GM23248 (cell line): ENCODE results near the gene SERPINA5. TPM values are rescaled to one million over a fixed set of nuclear protein-coding genes. Genes with fewer than 3 reads are reported as not detected.

ENCODE experiments used
- DNase-seq: peaks from one replicate; pipeline ENCODE4 v3.0.0-alpha.2; 2015
- H2AFZ ChIP-seq: fragments of 200-600 bp; sonication (generic); 2 replicates; pipeline ENCODE4 v1.6.1; 2016; ENCODE audit warnings: antibody characterized with exemption
- H3F3A ChIP-seq: fragments of 200-600 bp; sonication (generic); 2 replicates; pipeline ENCODE4 v1.6.1; 2016; ENCODE audit warnings: mild to moderate bottlenecking, antibody characterized with exemption, mixed run types; ENCODE audit not compliant: insufficient read depth
- H3K27ac ChIP-seq: fragments of 200-600 bp; sonication (generic); 2 replicates; pipeline ENCODE4 v1.5.1; 2016; ENCODE audit warnings: mild to moderate bottlenecking
- H3K27me3 ChIP-seq: fragments of 200-600 bp; sonication (generic); replicated peaks from 2 replicates; pipeline ENCODE4 v1.6.1; 2016; ENCODE audit warnings: mild to moderate bottlenecking; ENCODE audit not compliant: insufficient read depth
- H3K36me3 ChIP-seq: fragments of 200-600 bp; sonication (generic); 2 replicates; pipeline ENCODE4 v1.6.1; 2016; ENCODE audit warnings: low read depth, mild to moderate bottlenecking
- H3K4me1 ChIP-seq: fragments of 200-600 bp; sonication (generic); 2 replicates; pipeline ENCODE4 v1.6.1; 2016; ENCODE audit warnings: mild to moderate bottlenecking; ENCODE audit not compliant: insufficient read depth
- H3K4me2 ChIP-seq: fragments of 200-600 bp; sonication (generic); one replicate; pipeline ENCODE4 v1.6.1; 2016; ENCODE audit warnings: mild to moderate bottlenecking; ENCODE audit not compliant: unreplicated experiment
- H3K4me3 ChIP-seq: fragments of 200-600 bp; sonication (generic); 2 replicates; pipeline ENCODE4 v1.5.1; 2016; ENCODE audit warnings: mild to moderate bottlenecking
- H3K79me2 ChIP-seq: fragments of 200-600 bp; sonication (generic); 2 replicates; pipeline ENCODE4 v1.6.1; 2016; ENCODE audit warnings: mild to moderate bottlenecking; ENCODE audit not compliant: insufficient read depth
- H3K9ac ChIP-seq: fragments of 200-600 bp; sonication (generic); 2 replicates; pipeline ENCODE4 v1.6.1; 2016; ENCODE audit warnings: mild to moderate bottlenecking
- H3K9me2 ChIP-seq: fragments of 200-600 bp; sonication (generic); 2 replicates; pipeline ENCODE4 v1.6.1; 2016; ENCODE audit warnings: mixed run types, mild to moderate bottlenecking, moderate library complexity; ENCODE audit not compliant: insufficient read depth
- H3K9me3 ChIP-seq: fragments of 200-600 bp; sonication (generic); one replicate; pipeline ENCODE4 v1.6.1; 2017; ENCODE audit warnings: low read depth
- H4K20me1 ChIP-seq: fragments of 200-600 bp; sonication (generic); 2 replicates; pipeline ENCODE4 v1.6.0; 2016; ENCODE audit not compliant: insufficient read depth
- EZH2 ChIP-seq: fragments of 200-600 bp; sonication (generic); IDR thresholded peaks from 2 replicates; pipeline ENCODE4 v1.6.1; 2018; ENCODE audit warnings: antibody characterized with exemption, mild to moderate bottlenecking; ENCODE audit not compliant: insufficient read depth, poor library complexity, severe bottlenecking
- EZH2phosphoT487 ChIP-seq: fragments of 200-600 bp; sonication (generic); IDR thresholded peaks from 2 replicates; pipeline ENCODE4 v1.6.1; 2018; ENCODE audit warnings: antibody characterized with exemption, moderate library complexity, mild to moderate bottlenecking, low read depth; ENCODE audit not compliant: insufficient read depth
- WGBS, 2 experiments: methylation state at CpG; one replicate each; pipeline ENCODE4 v1.1.6; 2015 to 2017; ENCODE audit warnings: low lambda C conversion rate in 2 of 2, low coverage in 1 of 2; ENCODE audit errors: missing lambda C conversion rate in 2 of 2; 5-methylcytosine and 5-hydroxymethylcytosine counted together
- in situ Hi-C: fragments of 300-500 bp; cut with MboI; formaldehyde crosslinking; loops from 2 replicates; pipeline ENCODE4 v1.15.0; 2020
- polyA plus RNA-seq: library from polyadenylated mRNA; unstranded; fragments of >200 nt; fragmentation: Nextera tagmentation; extraction: Ambion mirVana; gene quantifications from 2 replicates; pipeline ENCODE4 v1.2.1, GENCODE V29; 2016
- total RNA-seq: library from RNA; depleted of rRNA; stranded (reverse); fragments of >200 nt; shearing (Covaris generic); gene quantifications from 2 replicates; pipeline ENCODE4 v1.2.3, GENCODE V29; 2014

Gene SERPINA5
- total and polyA plus RNA-seq, 2 experiments from 2014 or later, result not detected

DNA sequence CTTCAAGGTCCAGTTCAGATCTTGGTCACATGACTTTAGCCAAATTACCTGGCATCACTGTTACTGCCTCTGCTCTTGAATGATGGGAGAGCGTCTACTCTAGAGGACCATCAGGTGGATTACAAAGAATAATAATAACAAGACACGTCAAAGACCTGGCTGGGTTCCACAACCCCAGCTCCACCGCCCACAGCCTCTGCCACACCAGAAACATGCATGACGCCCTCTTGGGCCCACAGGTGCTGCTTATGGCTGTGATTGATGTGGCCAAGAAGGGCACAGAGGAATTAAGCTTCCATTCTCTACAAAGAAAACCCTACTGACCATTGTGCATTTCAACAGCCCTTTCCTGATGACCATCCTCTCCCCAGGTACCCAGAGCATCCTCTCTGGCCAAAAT is 49.2 kb downstream of the SERPINA5 start:
- Histone ChIP-seq H3K9me2 (no peaks in the 10 kb centered on the region), H3K9ac (no peak overlapping the region), H3K27ac (no peak overlapping the region), H3K4me1 (no peaks in the 10 kb centered on the region), H3K36me3 (no peaks in the 10 kb centered on the region), H2AFZ (no peak overlapping the region), H3F3A (no peaks in the 10 kb centered on the region), H3K27me3 (peaks cover 12% of the 10 kb centered on the region; the same call in 1 of the 2 replicates), H3K4me3 (no peak overlapping the region), H4K20me1 (no peaks in the 10 kb centered on the region), H3K9me3 (no peaks in the 10 kb centered on the region), H3K79me2 (no peaks in the 10 kb centered on the region), H3K4me2 (no peak overlapping the region)
- no peak for DNase-seq
- TF ChIP-seq EZH2 (no peak), EZH2phosphoT487 (no peak)
- WGBS, 2 experiments, result 56 to 66% methylated on average over 4 of the region's 4 CpGs
- in situ Hi-C loops, result no loop called here

DNA sequence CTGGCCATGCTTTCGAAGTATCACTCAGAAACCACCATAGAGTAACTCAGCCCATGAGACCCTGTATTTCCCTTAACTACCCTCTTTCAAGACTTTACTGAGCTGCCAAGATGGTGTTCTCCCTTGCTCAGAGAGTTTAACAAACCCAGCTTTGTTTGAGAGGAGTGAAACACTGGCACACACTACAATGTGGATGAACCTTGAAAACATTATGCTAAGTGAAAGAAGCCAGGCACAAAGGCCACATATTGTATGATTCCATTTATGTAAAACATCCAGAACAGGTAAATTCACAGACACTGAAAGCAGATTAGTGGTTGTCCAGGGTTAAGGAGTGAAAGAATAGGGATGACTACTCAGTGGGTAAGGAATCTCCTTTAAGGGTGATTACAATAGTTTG is 49.8 kb downstream of the SERPINA5 start:
- Histone ChIP-seq H2AFZ (no peak overlapping the region), H3K9me2 (no peaks in the 10 kb centered on the region), H3F3A (no peaks in the 10 kb centered on the region), H3K4me3 (no peak overlapping the region), H3K27ac (no peak overlapping the region), H3K36me3 (no peaks in the 10 kb centered on the region), H4K20me1 (no peaks in the 10 kb centered on the region), H3K27me3 (peaks cover 12% of the 10 kb centered on the region; the same call in 1 of the 2 replicates), H3K4me1 (no peaks in the 10 kb centered on the region), H3K79me2 (no peaks in the 10 kb centered on the region), H3K9me3 (no peaks in the 10 kb centered on the region), H3K9ac (no peak overlapping the region), H3K4me2 (no peak overlapping the region)
- 50 to 59% methylated on average over 1 of the region's 1 CpG for WGBS, 2 experiments
- TF ChIP-seq EZH2, result no peak
- TF ChIP-seq EZH2phosphoT487, result no peak
- DNase-seq, result no peak
- in situ Hi-C loops, result no loop called here

DNA sequence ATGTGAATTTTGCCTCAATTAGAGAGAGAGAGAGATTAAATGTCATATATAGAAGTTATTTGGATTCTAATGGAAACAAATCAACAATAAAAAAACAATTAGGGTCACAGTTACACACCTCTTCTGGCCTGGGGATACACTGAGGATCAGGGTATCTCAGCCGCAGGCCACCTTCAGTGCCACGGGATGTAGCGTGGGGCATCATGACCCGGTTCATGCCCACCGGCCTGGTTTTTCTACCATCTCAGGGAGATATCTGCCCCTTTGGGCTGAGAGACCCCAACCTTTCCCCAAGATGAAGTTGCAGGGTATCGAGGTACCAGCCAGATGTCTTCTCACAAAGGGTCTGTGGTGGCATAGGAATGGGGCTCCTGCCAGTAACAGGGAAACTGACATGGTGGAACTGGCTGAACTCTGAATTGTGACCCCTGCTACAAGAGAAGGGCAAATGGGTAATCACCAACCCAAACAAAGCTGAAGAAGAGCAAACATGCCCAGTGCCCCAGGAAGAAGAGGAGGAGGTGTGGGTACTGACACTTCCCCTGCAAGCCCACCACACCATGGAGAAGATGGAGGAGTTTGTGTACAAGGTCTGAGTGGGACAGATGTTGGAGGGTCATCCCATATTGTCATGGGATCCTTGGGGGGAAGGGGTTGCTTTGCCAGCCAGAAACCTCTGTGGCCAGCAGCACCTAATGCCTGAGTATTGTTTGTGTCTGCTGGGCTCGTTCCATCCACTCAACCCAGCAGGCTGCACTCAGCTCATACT is 50.5 kb downstream of the SERPINA5 start:
- Histone ChIP-seq H4K20me1 (no peaks in the 10 kb centered on the region), H3K9me3 (no peaks in the 10 kb centered on the region), H3K79me2 (no peaks in the 10 kb centered on the region), H3K27ac (no peak overlapping the region), H3K36me3 (no peaks in the 10 kb centered on the region), H3K4me2 (no peak overlapping the region), H2AFZ (no peak overlapping the region), H3K9ac (no peak overlapping the region), H3F3A (no peaks in the 10 kb centered on the region), H3K4me1 (no peaks in the 10 kb centered on the region), H3K9me2 (no peaks in the 10 kb centered on the region), H3K27me3 (peaks cover 12% of the 10 kb centered on the region; the same call in 1 of the 2 replicates), H3K4me3 (no peak overlapping the region)
- in situ Hi-C loops, result no loop called here
- TF ChIP-seq EZH2 (no peak), EZH2phosphoT487 (no peak)
- no peak for DNase-seq
- 67 to 68% methylated on average over 7 of the region's 7 CpGs for WGBS, 2 experiments

DNA sequence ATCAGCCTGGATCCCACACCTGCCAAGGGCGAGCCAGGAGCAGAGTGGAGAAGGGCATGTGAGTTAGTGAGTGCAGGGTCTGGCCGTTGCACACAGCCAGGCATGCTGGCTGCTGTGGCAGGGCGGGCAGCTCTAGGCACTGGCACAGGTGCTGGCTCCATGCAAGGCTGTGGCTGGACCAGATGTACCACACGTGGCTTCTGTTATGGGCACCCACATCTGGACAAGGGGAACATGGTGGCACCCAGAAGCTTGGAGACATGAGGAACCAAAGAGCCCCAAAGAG is 51.0 kb downstream of the SERPINA5 start:
- H3K9ac ChIP-seq, result no peak overlapping the region
- H4K20me1 ChIP-seq, result no peaks in the 10 kb centered on the region
- no peaks in the 10 kb centered on the region for H3K4me1 ChIP-seq
- H3K27ac ChIP-seq, result no peak overlapping the region
- TF ChIP-seq EZH2phosphoT487, result no peak
- no peak for TF ChIP-seq EZH2
- H3K4me2 ChIP-seq, result no peak overlapping the region
- WGBS, 2 experiments, result 37 to 38% methylated on average over 4 of the region's 4 CpGs
- DNase-seq, result no peak
- no peaks in the 10 kb centered on the region for H3K79me2 ChIP-seq
- no peaks in the 10 kb centered on the region for H3K9me2 ChIP-seq
- no peak overlapping the region for H3K4me3 ChIP-seq
- no peaks in the 10 kb centered on the region for H3F3A ChIP-seq
- no peaks in the 10 kb centered on the region for H3K9me3 ChIP-seq
- no peaks in the 10 kb centered on the region for H3K36me3 ChIP-seq
- no peak overlapping the region for H2AFZ ChIP-seq
- H3K27me3 ChIP-seq, result peaks cover 12% of the 10 kb centered on the region; the same call in 1 of the 2 replicates
- in situ Hi-C loops, result no loop called here

DNA sequence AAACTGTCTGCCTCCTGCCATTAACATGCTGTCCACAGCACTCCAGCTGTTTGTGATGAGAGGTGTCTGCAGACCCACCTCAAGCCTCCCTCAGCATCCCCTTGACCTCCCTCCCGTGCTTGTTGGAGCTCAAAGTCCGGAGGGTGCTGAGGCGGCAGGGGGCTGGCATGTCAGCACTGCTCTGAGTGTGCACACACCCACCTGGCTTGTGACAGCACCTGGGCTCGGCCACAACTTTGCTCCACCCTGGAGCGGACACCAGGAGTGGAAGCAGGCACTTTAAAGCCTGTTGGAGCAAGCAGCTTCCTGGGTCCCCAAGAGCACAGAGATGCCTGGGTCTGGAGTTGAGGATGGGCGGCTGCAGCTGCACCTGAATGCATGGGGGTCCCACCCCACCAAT is 51.9 kb downstream of the SERPINA5 start:
- Histone ChIP-seq H3K4me3 (no peak overlapping the region), H3K27me3 (peaks cover 12% of the 10 kb centered on the region; the same call in 1 of the 2 replicates), H3K9me2 (no peaks in the 10 kb centered on the region), H3F3A (no peaks in the 10 kb centered on the region), H3K27ac (no peak overlapping the region), H3K36me3 (no peaks in the 10 kb centered on the region), H3K9me3 (no peaks in the 10 kb centered on the region), H3K4me1 (no peaks in the 10 kb centered on the region), H3K79me2 (no peaks in the 10 kb centered on the region), H3K9ac (no peak overlapping the region), H3K4me2 (no peak overlapping the region), H2AFZ (no peak overlapping the region), H4K20me1 (no peaks in the 10 kb centered on the region)
- in situ Hi-C loops, result no loop called here
- WGBS, 2 experiments, result 22 to 50% methylated on average over 6 of the region's 6 CpGs
- TF ChIP-seq EZH2, result no peak
- no peak for TF ChIP-seq EZH2phosphoT487
- DNase-seq, result no peak
